Measurements from ENCODE around the gene MYO1D. TPM values are rescaled to one million over a fixed set of nuclear protein-coding genes. Genes with fewer than 3 reads are reported as not detected.

MYO1D gene
- total and polyA plus RNA-seq, 9 donors = 20.9 to 62.2 (median 53.8) TPM

DNA sequence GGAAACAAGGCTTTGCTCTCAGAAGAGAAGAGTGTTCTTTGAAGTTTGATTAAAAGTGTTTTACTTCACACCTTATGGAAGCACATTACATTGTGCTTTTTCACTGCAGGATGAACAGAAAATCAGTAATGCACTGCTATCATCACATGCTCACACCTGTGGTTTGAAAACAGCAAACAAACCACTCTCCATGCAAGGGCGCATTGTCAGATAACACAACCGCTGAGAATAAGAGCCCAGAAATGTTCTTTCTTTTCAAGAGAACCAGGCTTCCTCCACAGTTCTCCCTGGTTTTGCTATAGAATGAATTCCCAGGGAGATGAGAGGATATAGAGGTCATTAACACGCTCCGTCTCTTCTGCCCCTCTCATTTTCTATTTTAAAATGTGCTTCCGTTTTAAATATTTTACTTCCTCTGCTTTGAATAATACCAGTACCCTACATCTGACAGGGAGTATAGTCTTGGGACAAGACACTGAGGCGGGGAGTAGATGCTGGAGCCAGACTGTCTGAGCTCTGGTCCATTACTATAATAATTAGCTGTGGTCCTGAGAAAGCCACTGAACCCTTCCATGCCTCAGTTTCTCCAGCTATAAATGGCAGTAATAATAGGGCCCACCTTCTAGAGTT is 318.5 kb downstream of the MYO1D start:
- Histone ChIP-seq H3K27ac (no peak overlapping the region), H3K27me3 (no peaks in the 10 kb centered on the region), H3K4me3 (no peak overlapping the region), H3K4me1 (ENCODE audit: insufficient read depth) (no peaks in the 10 kb centered on the region), H3K9me3 (no peaks in the 10 kb centered on the region), H3K36me3 (no peaks in the 10 kb centered on the region)
- intact Hi-C loops (cut with DNase I) = no loop called here
- no peak for DNase-seq
- TF ChIP-seq POLR2A (IDR thresholded peaks at IDR 0.05) = no peak
- TF ChIP-seq, protein P1, sequence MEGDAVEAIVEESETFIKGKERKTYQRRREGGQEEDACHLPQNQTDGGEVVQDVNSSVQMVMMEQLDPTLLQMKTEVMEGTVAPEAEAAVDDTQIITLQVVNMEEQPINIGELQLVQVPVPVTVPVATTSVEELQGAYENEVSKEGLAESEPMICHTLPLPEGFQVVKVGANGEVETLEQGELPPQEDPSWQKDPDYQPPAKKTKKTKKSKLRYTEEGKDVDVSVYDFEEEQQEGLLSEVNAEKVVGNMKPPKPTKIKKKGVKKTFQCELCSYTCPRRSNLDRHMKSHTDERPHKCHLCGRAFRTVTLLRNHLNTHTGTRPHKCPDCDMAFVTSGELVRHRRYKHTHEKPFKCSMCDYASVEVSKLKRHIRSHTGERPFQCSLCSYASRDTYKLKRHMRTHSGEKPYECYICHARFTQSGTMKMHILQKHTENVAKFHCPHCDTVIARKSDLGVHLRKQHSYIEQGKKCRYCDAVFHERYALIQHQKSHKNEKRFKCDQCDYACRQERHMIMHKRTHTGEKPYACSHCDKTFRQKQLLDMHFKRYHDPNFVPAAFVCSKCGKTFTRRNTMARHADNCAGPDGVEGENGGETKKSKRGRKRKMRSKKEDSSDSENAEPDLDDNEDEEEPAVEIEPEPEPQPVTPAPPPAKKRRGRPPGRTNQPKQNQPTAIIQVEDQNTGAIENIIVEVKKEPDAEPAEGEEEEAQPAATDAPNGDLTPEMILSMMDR (IDR thresholded peaks at IDR 0.05) = no peak
- no peak for TF ChIP-seq EP300 (IDR thresholded peaks at IDR 0.05)
- 70 to 78% (median 74%) methylated on average over 6 of the region's 6 CpGs for WGBS, 3 donors

DNA sequence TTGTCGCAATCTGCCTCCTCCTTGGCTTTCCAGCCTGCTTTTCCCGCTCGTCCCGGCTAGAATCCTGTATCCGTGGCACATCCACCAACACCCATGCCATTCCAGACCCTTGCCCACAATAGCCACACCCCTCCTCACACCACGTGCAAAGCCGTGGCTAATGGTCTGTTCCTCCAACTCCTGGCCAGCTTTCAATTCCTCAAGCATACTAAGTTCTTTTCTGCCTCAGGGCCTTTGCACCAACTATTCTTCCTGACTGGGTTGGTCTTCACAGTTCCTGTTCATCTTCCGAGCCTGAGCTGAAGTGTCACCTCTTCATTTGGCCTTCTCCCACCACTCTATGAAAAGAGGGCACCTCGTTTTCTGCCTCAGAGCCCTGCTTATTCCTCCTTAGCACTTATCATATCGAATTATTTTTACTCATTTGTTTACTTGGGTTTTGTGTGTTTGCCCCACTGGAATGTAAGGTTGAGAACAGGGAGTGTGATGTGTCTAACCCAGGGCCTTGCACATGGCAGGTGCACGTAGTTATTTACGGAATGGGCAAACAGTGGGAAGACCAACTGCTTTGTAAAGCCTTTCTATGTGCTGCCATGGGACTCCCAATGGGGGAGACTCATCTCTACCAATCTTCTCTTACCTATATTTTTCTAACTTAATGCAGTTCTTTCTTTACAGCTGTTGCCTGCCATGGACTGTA is 321.2 kb downstream of the MYO1D start:
- Histone ChIP-seq H3K36me3 (no peaks in the 10 kb centered on the region), H3K4me3 (no peak overlapping the region), H3K27ac (no peak overlapping the region), H3K9me3 (no peaks in the 10 kb centered on the region), H3K27me3 (no peaks in the 10 kb centered on the region), H3K4me1 (ENCODE audit: insufficient read depth) (no peaks in the 10 kb centered on the region)
- TF ChIP-seq, protein P1 (IDR thresholded peaks at IDR 0.05) = no peak
- TF ChIP-seq POLR2A (IDR thresholded peaks at IDR 0.05) (no peak), EP300 (IDR thresholded peaks at IDR 0.05) (no peak)
- intact Hi-C loops (cut with DNase I) = no loop called here
- no peak for DNase-seq
- WGBS, 3 donors = 92 to 94% (median 92%) methylated on average over 12 of the region's 12 CpGs

DNA sequence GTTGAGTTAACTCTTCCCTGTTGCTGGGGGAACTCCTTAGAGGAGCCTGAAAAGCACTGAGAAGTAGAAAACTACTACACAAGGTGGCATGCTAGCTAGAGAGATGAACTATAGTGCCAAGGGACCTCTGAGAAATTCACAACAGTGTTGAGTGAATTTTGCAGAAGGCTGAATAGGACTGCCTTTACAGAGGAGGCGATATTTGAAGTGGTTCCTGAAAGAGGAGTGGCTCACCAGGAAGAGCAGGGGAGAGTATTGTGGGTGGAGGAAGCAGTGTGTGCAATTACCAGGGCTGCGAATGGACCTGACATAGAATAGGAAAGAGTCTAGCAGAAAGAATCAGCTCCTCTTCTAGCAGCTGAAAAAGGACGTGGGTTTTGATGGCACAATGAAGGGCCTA is 323.8 kb downstream of the MYO1D start:
- TF ChIP-seq POLR2A (IDR thresholded peaks at IDR 0.05) = no peak
- no peak overlapping the region for H3K27ac ChIP-seq
- intact Hi-C loops (cut with DNase I) = no loop called here
- H3K9me3 ChIP-seq = no peaks in the 10 kb centered on the region
- no peaks in the 10 kb centered on the region for H3K36me3 ChIP-seq
- no peak for DNase-seq
- no peaks in the 10 kb centered on the region for H3K27me3 ChIP-seq
- no peaks in the 10 kb centered on the region for H3K4me1 ChIP-seq (ENCODE audit: insufficient read depth)
- 81 to 87% (median 86%) methylated on average over 3 of the region's 3 CpGs for WGBS, 3 donors
- H3K4me3 ChIP-seq = no peak overlapping the region

DNA sequence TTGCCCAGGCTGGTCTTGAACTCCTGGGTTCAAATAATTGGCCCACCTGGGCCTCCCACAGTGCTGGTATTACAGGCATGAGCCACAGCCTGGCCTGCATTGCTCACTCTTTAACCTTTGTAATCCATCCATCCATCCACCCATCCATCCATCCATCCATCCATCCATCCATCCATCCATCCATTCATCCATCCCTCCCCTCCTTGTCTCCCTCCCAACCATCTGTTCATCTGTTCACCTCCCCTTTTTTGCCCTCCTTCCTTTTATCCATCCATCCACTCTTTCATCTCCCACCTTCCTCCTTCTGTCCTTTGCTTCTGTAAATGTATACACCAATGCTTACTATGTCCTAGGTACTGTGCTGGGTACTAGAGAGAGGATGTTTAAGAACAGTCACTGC is 324.6 kb downstream of the MYO1D start:
- Histone ChIP-seq H3K27ac (no peak overlapping the region), H3K4me3 (no peak overlapping the region), H3K4me1 (ENCODE audit: insufficient read depth) (no peaks in the 10 kb centered on the region), H3K36me3 (no peaks in the 10 kb centered on the region), H3K27me3 (no peaks in the 10 kb centered on the region), H3K9me3 (no peaks in the 10 kb centered on the region)
- no peak for TF ChIP-seq EP300 (IDR thresholded peaks at IDR 0.05)
- intact Hi-C loops (cut with DNase I) = no loop called here
- DNase-seq = no peak

DNA sequence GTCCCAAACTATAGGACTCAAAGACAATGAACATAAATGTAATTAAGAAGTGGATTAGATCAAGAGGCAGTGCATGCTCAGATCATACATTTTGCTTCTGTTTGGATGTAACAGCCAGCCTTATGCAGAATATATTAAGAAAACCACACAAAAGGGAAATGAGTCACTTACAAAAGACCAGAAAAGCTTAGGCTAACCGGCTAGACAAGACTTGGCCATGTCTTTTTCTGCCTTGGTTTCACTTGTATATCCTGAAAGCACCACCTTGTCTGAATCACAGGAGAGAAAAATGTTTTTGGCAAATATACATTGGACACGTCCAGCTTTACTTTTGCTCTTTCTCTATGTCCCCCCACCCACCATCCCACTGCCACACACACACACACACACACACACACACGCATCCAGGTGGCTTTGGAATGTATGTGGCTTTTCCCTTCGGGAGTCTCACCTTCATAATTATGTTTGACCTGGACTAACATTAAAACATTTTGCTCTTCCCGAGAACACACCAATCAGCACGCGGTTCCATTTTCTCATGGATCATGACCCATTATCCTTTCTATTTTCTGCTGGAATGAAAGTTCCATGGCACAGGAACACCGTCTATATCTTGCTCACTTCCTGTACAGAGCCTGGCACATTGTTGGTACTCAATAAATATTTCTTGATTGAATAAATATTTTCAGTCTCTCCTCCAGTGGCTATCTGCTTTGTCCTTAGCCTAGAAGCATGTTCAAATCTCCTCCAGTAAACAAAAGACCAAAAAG is 325.6 kb downstream of the MYO1D start:
- intact Hi-C loops (cut with DNase I) = no loop called here
- TF ChIP-seq, protein P1 (IDR thresholded peaks at IDR 0.05) = no peak
- no peak for TF ChIP-seq POLR2A (IDR thresholded peaks at IDR 0.05)
- TF ChIP-seq EP300 (IDR thresholded peaks at IDR 0.05) = no peak
- no peaks in the 10 kb centered on the region for H3K9me3 ChIP-seq
- no peaks in the 10 kb centered on the region for H3K4me1 ChIP-seq (ENCODE audit: insufficient read depth)
- H3K27ac ChIP-seq = no peak overlapping the region
- H3K4me3 ChIP-seq = no peak overlapping the region
- H3K36me3 ChIP-seq = no peaks in the 10 kb centered on the region
- WGBS, 3 donors = 79 to 84% (median 83%) methylated on average over 8 of the region's 8 CpGs
- no peaks in the 10 kb centered on the region for H3K27me3 ChIP-seq
- no peak for DNase-seq
